Measurements from ENCODE around the gene ALG1L2. TPM values are rescaled to one million over a fixed set of nuclear protein-coding genes. Genes with fewer than 3 reads are reported as not detected.
"Not testable (repeated sequence)": the region's sequence is repeated elsewhere in the genome, so short reads cannot be mapped to it uniquely, and the experiment has no call there.

ALG1L2 gene
- 0.19 TPM for total RNA-seq (2013)
- polyA plus RNA-seq (not detected), polyA minus RNA-seq (not detected in 2 replicates), total RNA-seq (0 to 1.5 (median 0.21) reads per million in 11 experiments)

- Mint-ChIP-seq H3K27me3 (ENCODE audit: low read depth in 3 of 3) (peaks cover 8 to 23% (median 11%) of the 10 kb centered on the region in 3 donors), H3K36me3 (no peaks in the 10 kb centered on the region), H3K27ac (peak within 1 kb of the TSS in 1 of 7 donors; percentile 5), H3K4me1 (peaks cover 22% of the 10 kb centered on the region), H3K9me3 (peaks cover 0 to 2% (median 0%) of the 10 kb centered on the region in 7 donors), H3K4me3 (peak within 1 kb of the TSS in 1 of 2 donors; percentile 29)
- intact Hi-C loops (cut with micrococcal nuclease) = no loop called here
- no peak within 1 kb of the TSS for H2AFZ ChIP-seq (ENCODE audit: insufficient read depth, low read depth, low read length, poor library complexity, severe bottlenecking)
- no peaks in the 10 kb centered on the region for H3K36me3 ChIP-seq (replicated peaks in 1 of 2; ENCODE audit: control insufficient read depth in 1 of 2, insufficient read depth in 2 of 2, low read length in 2 of 2)
- no peaks in the 10 kb centered on the region for H3K27me3 ChIP-seq (ENCODE audit: control insufficient read depth in 2 of 2, insufficient read depth in 2 of 2, low read length in 2 of 2)
- TF ChIP-seq CTCF (IDR thresholded peaks at IDR 0.05) = no peak
- no peaks in the 10 kb centered on the region for H3K9me3 ChIP-seq (replicated peaks in 1 of 2; ENCODE audit: control insufficient read depth in 1 of 2, insufficient read depth in 1 of 2, low read length in 2 of 2)
- H3K27ac ChIP-seq (ENCODE audit: low read depth in 1 of 2, low read length in 2 of 2) = no peak within 1 kb of the TSS
- no peak within 1 kb of the TSS for H3K4me2 ChIP-seq (replicated peaks; ENCODE audit: extremely low read depth, low read length, poor library complexity, severe bottlenecking)
- H3K9ac ChIP-seq (ENCODE audit: insufficient read depth, low read length, poor library complexity, severe bottlenecking) = no peak within 1 kb of the TSS
- H3K79me2 ChIP-seq (ENCODE audit: insufficient read depth, low read length) = no peaks in the 10 kb centered on the region
- 6% methylated on average over 7 of the region's 7 CpGs for WGBS (ENCODE audit: insufficient coverage)
- H4K20me1 ChIP-seq (ENCODE audit: insufficient read depth, low read length) = no peaks in the 10 kb centered on the region
- no peak within 1 kb of the TSS for H3K4me3 ChIP-seq (replicated peaks in 1 of 3; ENCODE audit: low read depth in 2 of 3, low read length in 3 of 3)
- peaks cover 0 to 6% of the 10 kb centered on the region in 2 donors for H3K4me1 ChIP-seq (ENCODE audit: control insufficient read depth in 1 of 2, insufficient read depth in 2 of 2, low read length in 2 of 2)
- no peak for DNase-seq
These were observed at the start of gene ALG1L2 for GRCh38 chr3:130081351-130081881. Gene ALG1L2 (plus strand): TSS chr3:130081831. CDS start chr3:130082017, 186 bp downstream.

- 100% methylated on average over 3 of the region's 13 CpGs for WGBS (ENCODE audit: insufficient coverage)
- H3K4me2 ChIP-seq (replicated peaks; ENCODE audit: extremely low read depth, low read length, poor library complexity, severe bottlenecking) = not testable (repeated sequence)
These were observed 44.4 kb upstream of the ALG1L2 start for GRCh38 chr3:130037126-130037815.

GRCh38 chr3:130042736-130043135 is 38.9 kb upstream of the ALG1L2 start:
- H3K4me1 Mint-ChIP-seq; H3K27ac Mint-ChIP-seq; H3K9me3 ChIP-seq (replicated peaks in 1 of 2; ENCODE audit: control insufficient read depth in 1 of 2, insufficient read depth in 1 of 2, low read length in 2 of 2); H3K27ac ChIP-seq (ENCODE audit: low read depth in 1 of 2, low read length in 2 of 2); H3K9me3 Mint-ChIP-seq; H3K27me3 ChIP-seq (ENCODE audit: control insufficient read depth in 2 of 2, insufficient read depth in 2 of 2, low read length in 2 of 2); H3K4me1 ChIP-seq (ENCODE audit: control insufficient read depth in 1 of 2, insufficient read depth in 2 of 2, low read length in 2 of 2); H2AFZ ChIP-seq (ENCODE audit: insufficient read depth, low read depth, low read length, poor library complexity, severe bottlenecking); H3K79me2 ChIP-seq (ENCODE audit: insufficient read depth, low read length); H3K4me3 Mint-ChIP-seq; H3K4me2 ChIP-seq (replicated peaks; ENCODE audit: extremely low read depth, low read length, poor library complexity, severe bottlenecking); H3K36me3 Mint-ChIP-seq; H3K9ac ChIP-seq (ENCODE audit: insufficient read depth, low read length, poor library complexity, severe bottlenecking); H3K4me3 ChIP-seq (replicated peaks in 1 of 3; ENCODE audit: low read depth in 2 of 3, low read length in 3 of 3); H3K36me3 ChIP-seq (replicated peaks in 1 of 2; ENCODE audit: control insufficient read depth in 1 of 2, insufficient read depth in 2 of 2, low read length in 2 of 2); DNase-seq; H4K20me1 ChIP-seq (ENCODE audit: insufficient read depth, low read length); H3K27me3 Mint-ChIP-seq (ENCODE audit: low read depth in 3 of 3): not testable (repeated sequence)
- WGBS (ENCODE audit: insufficient coverage) = 94% methylated on average over 3 of the region's 3 CpGs
- intact Hi-C loops (cut with micrococcal nuclease) = loop anchor here in 1 of 2 donors (2.0 kb wide), 1 partner anchor 46 kb away; no protein-coding TSS in a partner anchor

More at GRCh38 chr3:130037126-130037815, 44.4 kb upstream of the ALG1L2 start:
- H3K9me3 Mint-ChIP-seq; DNase-seq; H4K20me1 ChIP-seq (ENCODE audit: insufficient read depth, low read length); intact Hi-C loops (cut with micrococcal nuclease); H3K9ac ChIP-seq (ENCODE audit: insufficient read depth, low read length, poor library complexity, severe bottlenecking); H2AFZ ChIP-seq (ENCODE audit: insufficient read depth, low read depth, low read length, poor library complexity, severe bottlenecking); H3K27ac ChIP-seq (ENCODE audit: low read depth in 1 of 2, low read length in 2 of 2); H3K27me3 ChIP-seq (ENCODE audit: control insufficient read depth in 2 of 2, insufficient read depth in 2 of 2, low read length in 2 of 2); H3K4me1 ChIP-seq (ENCODE audit: control insufficient read depth in 1 of 2, insufficient read depth in 2 of 2, low read length in 2 of 2); H3K4me3 Mint-ChIP-seq; H3K36me3 ChIP-seq (replicated peaks in 1 of 2; ENCODE audit: control insufficient read depth in 1 of 2, insufficient read depth in 2 of 2, low read length in 2 of 2); H3K36me3 Mint-ChIP-seq; H3K27ac Mint-ChIP-seq; H3K4me3 ChIP-seq (replicated peaks in 1 of 3; ENCODE audit: low read depth in 2 of 3, low read length in 3 of 3); H3K9me3 ChIP-seq (replicated peaks in 1 of 2; ENCODE audit: control insufficient read depth in 1 of 2, insufficient read depth in 1 of 2, low read length in 2 of 2); H3K4me1 Mint-ChIP-seq; H3K79me2 ChIP-seq (ENCODE audit: insufficient read depth, low read length); H3K27me3 Mint-ChIP-seq (ENCODE audit: low read depth in 3 of 3): not testable (repeated sequence)

DNA sequence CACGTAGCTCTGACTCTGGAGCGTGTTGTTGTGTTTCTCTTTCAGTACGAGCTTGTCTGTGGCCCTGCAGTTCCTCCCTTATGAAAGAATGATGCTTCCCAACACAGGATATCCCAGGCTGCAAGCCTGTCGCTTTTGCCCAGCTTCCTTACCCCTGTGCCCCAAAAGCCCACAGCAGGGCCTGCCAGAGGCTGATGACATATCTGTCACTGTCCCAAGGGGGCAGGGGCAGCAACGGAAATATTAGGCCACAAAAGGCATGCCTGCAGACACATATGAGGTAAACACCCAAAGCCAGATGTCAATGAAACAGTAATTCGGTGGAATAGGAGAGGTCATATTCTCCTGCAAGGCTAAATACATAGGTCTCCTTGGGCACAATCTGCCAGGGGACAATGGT is 38.0 kb upstream of the ALG1L2 start:
- 18% methylated on average over 5 of the region's 6 CpGs for WGBS (ENCODE audit: insufficient coverage)
- DNase-seq; H2AFZ ChIP-seq (ENCODE audit: insufficient read depth, low read depth, low read length, poor library complexity, severe bottlenecking); H4K20me1 ChIP-seq (ENCODE audit: insufficient read depth, low read length); H3K4me1 Mint-ChIP-seq; H3K4me3 ChIP-seq (replicated peaks in 1 of 3; ENCODE audit: low read depth in 2 of 3, low read length in 3 of 3); H3K9ac ChIP-seq (ENCODE audit: insufficient read depth, low read length, poor library complexity, severe bottlenecking); H3K4me2 ChIP-seq (replicated peaks; ENCODE audit: extremely low read depth, low read length, poor library complexity, severe bottlenecking); H3K27ac Mint-ChIP-seq; H3K36me3 ChIP-seq (replicated peaks in 1 of 2; ENCODE audit: control insufficient read depth in 1 of 2, insufficient read depth in 2 of 2, low read length in 2 of 2); H3K9me3 ChIP-seq (replicated peaks in 1 of 2; ENCODE audit: control insufficient read depth in 1 of 2, insufficient read depth in 1 of 2, low read length in 2 of 2); H3K4me1 ChIP-seq (ENCODE audit: control insufficient read depth in 1 of 2, insufficient read depth in 2 of 2, low read length in 2 of 2); H3K79me2 ChIP-seq (ENCODE audit: insufficient read depth, low read length); H3K27me3 ChIP-seq (ENCODE audit: control insufficient read depth in 2 of 2, insufficient read depth in 2 of 2, low read length in 2 of 2); H3K27ac ChIP-seq (ENCODE audit: low read depth in 1 of 2, low read length in 2 of 2); H3K36me3 Mint-ChIP-seq; H3K27me3 Mint-ChIP-seq (ENCODE audit: low read depth in 3 of 3); H3K9me3 Mint-ChIP-seq; H3K4me3 Mint-ChIP-seq: not testable (repeated sequence)
- intact Hi-C loops (cut with micrococcal nuclease) = loop anchor here in 1 of 2 donors (2.0 kb wide), 1 partner anchor 45 kb away; no protein-coding TSS in a partner anchor
